ENCODE measurements around the gene EXOSC6.
"Not testable (repeated sequence)": the region's sequence is repeated elsewhere in the genome, so short reads cannot be mapped to it uniquely, and the experiment has no call there.

EXOSC6 gene

GRCh38 chr16:70269471-70269870 lies 17.7 kb upstream of the EXOSC6 start:
- ATAC-seq (replicated peaks), result no peak
- Mint-ChIP-seq H3K36me3 (peaks cover 36 to 52% of the 10 kb centered on the region in 2 donors), H3K27ac (no peak overlapping the region), H3K4me1 (no peaks in the 10 kb centered on the region), H3K9me3 (no peaks in the 10 kb centered on the region), H3K27me3 (no peaks in the 10 kb centered on the region), H3K4me3 (no peak overlapping the region)
- no peak for DNase-seq

- H3K4me3 Mint-ChIP-seq; DNase-seq; H3K27ac Mint-ChIP-seq; H3K4me1 Mint-ChIP-seq; H3K27me3 Mint-ChIP-seq; ATAC-seq (replicated peaks); H3K9me3 Mint-ChIP-seq: not testable (repeated sequence)
- H3K36me3 Mint-ChIP-seq, result peaks cover 41 to 48% of the 10 kb centered on the region in 2 donors
These were observed 16.2 kb upstream of the EXOSC6 start for GRCh38 chr16:70267922-70268321.

- Mint-ChIP-seq H3K36me3 (peaks cover 40 to 45% of the 10 kb centered on the region in 2 donors), H3K4me1 (no peaks in the 10 kb centered on the region), H3K4me3 (no peak overlapping the region), H3K27ac (no peak overlapping the region), H3K27me3 (no peaks in the 10 kb centered on the region), H3K9me3 (no peaks in the 10 kb centered on the region)
- DNase-seq (no peak), ATAC-seq (replicated peaks) (no peak)
These were observed 15.8 kb upstream of the EXOSC6 start for GRCh38 chr16:70267516-70267915.

- DNase-seq; H3K9me3 Mint-ChIP-seq; H3K4me3 Mint-ChIP-seq; H3K27me3 Mint-ChIP-seq; H3K4me1 Mint-ChIP-seq; H3K27ac Mint-ChIP-seq; ATAC-seq (replicated peaks): not testable (repeated sequence)
- H3K36me3 Mint-ChIP-seq, result peaks cover 40 to 49% of the 10 kb centered on the region in 2 donors
These were observed 8.2 kb upstream of the EXOSC6 start for GRCh38 chr16:70259903-70260302.

- Mint-ChIP-seq H3K4me1 (no peaks in the 10 kb centered on the region), H3K36me3 (peaks cover 42 to 55% of the 10 kb centered on the region in 2 donors), H3K4me3 (no peak overlapping the region), H3K27ac (no peak overlapping the region), H3K27me3 (no peaks in the 10 kb centered on the region), H3K9me3 (no peaks in the 10 kb centered on the region)
- no peak for DNase-seq
- ATAC-seq (replicated peaks), result no peak
These were observed 7.2 kb upstream of the EXOSC6 start for GRCh38 chr16:70258946-70259345.

GRCh38 chr16:70258065-70258464 lies 6.3 kb upstream of the EXOSC6 start:
- Mint-ChIP-seq H3K27ac (no peak overlapping the region), H3K36me3 (peaks cover 47 to 61% of the 10 kb centered on the region in 2 donors), H3K27me3 (no peaks in the 10 kb centered on the region), H3K4me3 (no peak overlapping the region), H3K9me3 (no peaks in the 10 kb centered on the region), H3K4me1 (no peaks in the 10 kb centered on the region)
- DNase-seq, result no peak
- no peak for ATAC-seq (replicated peaks)

- ATAC-seq (replicated peaks) (no peak), DNase-seq (no peak)
- H3K4me1 Mint-ChIP-seq, result no peaks in the 10 kb centered on the region
- no peaks in the 10 kb centered on the region for H3K27me3 Mint-ChIP-seq
- H3K27ac Mint-ChIP-seq, result no peak overlapping the region
- H3K9me3 Mint-ChIP-seq, result no peaks in the 10 kb centered on the region
- peaks cover 48 to 64% of the 10 kb centered on the region in 2 donors for H3K36me3 Mint-ChIP-seq
- H3K4me3 Mint-ChIP-seq, result no peak overlapping the region
These were observed 5.7 kb upstream of the EXOSC6 start for GRCh38 chr16:70257391-70257790.

- H3K36me3 Mint-ChIP-seq, result peaks cover 44 to 65% of the 10 kb centered on the region in 2 donors
- no peaks in the 10 kb centered on the region for H3K27me3 Mint-ChIP-seq
- H3K27ac Mint-ChIP-seq, result no peak overlapping the region
These were observed 3.8 kb upstream of the EXOSC6 start for GRCh38 chr16:70255574-70255973.

GRCh38 chr16:70254965-70255286 lies 3.2 kb upstream of the EXOSC6 start:
- DNase-seq, result no peak
- H3K27ac Mint-ChIP-seq, result no peak overlapping the region
- ATAC-seq (replicated peaks), result no peak

More at GRCh38 chr16:70255574-70255973, 3.8 kb upstream of the EXOSC6 start:
- ATAC-seq (replicated peaks) (no peak), DNase-seq (no peak)
- H3K9me3 Mint-ChIP-seq, result no peaks in the 10 kb centered on the region
- no peak overlapping the region for H3K4me3 Mint-ChIP-seq
- peaks cover 4 to 9% of the 10 kb centered on the region in 2 donors for H3K4me1 Mint-ChIP-seq

GRCh38 chr16:70254180-70254964 lies 2.6 kb upstream of the EXOSC6 start:
- H3K36me3 Mint-ChIP-seq, result peaks cover 44 to 57% of the 10 kb centered on the region in 2 donors
- H3K27me3 Mint-ChIP-seq, result no peaks in the 10 kb centered on the region
- H3K4me3 Mint-ChIP-seq, result no peak overlapping the region
- no peak for ATAC-seq (replicated peaks)
- no peak for DNase-seq
- H3K4me1 Mint-ChIP-seq, result peaks cover 8 to 19% of the 10 kb centered on the region in 2 donors
- no peak overlapping the region for H3K27ac Mint-ChIP-seq
- H3K9me3 Mint-ChIP-seq, result no peaks in the 10 kb centered on the region

More at GRCh38 chr16:70254965-70255286, 3.2 kb upstream of the EXOSC6 start:
- Mint-ChIP-seq H3K4me3 (no peak overlapping the region), H3K4me1 (peaks cover 8 to 15% of the 10 kb centered on the region in 2 donors), H3K36me3 (peaks cover 44 to 59% of the 10 kb centered on the region in 2 donors), H3K9me3 (no peaks in the 10 kb centered on the region), H3K27me3 (no peaks in the 10 kb centered on the region)

- Mint-ChIP-seq H3K9me3 (no peaks in the 10 kb centered on the region), H3K36me3 (peaks cover 38 to 50% of the 10 kb centered on the region in 2 donors), H3K4me3 (no peak overlapping the region), H3K4me1 (peaks cover 8 to 24% of the 10 kb centered on the region in 2 donors), H3K27ac (peak overlapping the region; percentile 42), H3K27me3 (no peaks in the 10 kb centered on the region)
- no peak for DNase-seq
- no peak for ATAC-seq (replicated peaks)
These were observed 1.8 kb upstream of the EXOSC6 start for GRCh38 chr16:70253291-70254106.

- Mint-ChIP-seq H3K4me1 (peaks cover 8 to 24% of the 10 kb centered on the region in 2 donors), H3K4me3 (no peak overlapping the region), H3K9me3 (no peaks in the 10 kb centered on the region), H3K27ac (peak overlapping the region; percentile 98), H3K36me3 (peaks cover 31 to 40% of the 10 kb centered on the region in 2 donors), H3K27me3 (no peaks in the 10 kb centered on the region)
- ATAC-seq (replicated peaks) (no peak), DNase-seq (no peak)
These were observed 732 bp upstream of the EXOSC6 start for GRCh38 chr16:70252355-70252988.

- Mint-ChIP-seq H3K27ac (peak overlapping the region; percentile 69), H3K9me3 (no peaks in the 10 kb centered on the region), H3K4me1 (peaks cover 8 to 25% of the 10 kb centered on the region in 2 donors), H3K27me3 (no peaks in the 10 kb centered on the region), H3K36me3 (peaks cover 27 to 34% of the 10 kb centered on the region in 2 donors), H3K4me3 (peak overlapping the region; percentile 80 to 94)
- DNase-seq, result no peak
- peak; percentile 60 to 68 for ATAC-seq (replicated peaks)
These were observed 752 bp downstream of the EXOSC6 start for GRCh38 chr16:70250748-70251628.
